CD14-positive monocyte (primary cell): Measurements from ENCODE around the gene TTC16. TPM values are rescaled to one million over a fixed set of nuclear protein-coding genes. Genes with fewer than 3 reads are reported as not detected.

Source experiments
- DNase-seq, 3 donors: peaks; one replicate each; pipeline ENCODE4 v3.0.0-alpha.2; 2011 to 2022
- H2AFZ ChIP-seq: 2 replicates; pipeline ENCODE4 v1.6.0; 2012; ENCODE audit warnings: mild to moderate bottlenecking, low read depth, low read length, inconsistent platforms; ENCODE audit not compliant: insufficient read depth, poor library complexity, severe bottlenecking
- H3K27ac ChIP-seq, 2 donors: 1 replicate in 1 of 2; 2 replicates in 1 of 2; pipeline ENCODE4 v1.5.1; 2012 to 2013; ENCODE audit warnings: low read length in 2 of 2, control low read depth in 1 of 2, inconsistent platforms in 1 of 2, low read depth in 1 of 2, mild to moderate bottlenecking in 1 of 2
- H3K27me3 ChIP-seq, 2 donors: one replicate each; pipeline versions ENCODE4 v1.6.0 to v1.6.1; 2011 to 2013; ENCODE audit warnings: low read length in 2 of 2; ENCODE audit not compliant: control insufficient read depth in 2 of 2, insufficient read depth in 2 of 2
- H3K36me3 ChIP-seq, 2 donors: replicated peaks in 1 of 2; 1 replicate in 1 of 2; 2 replicates in 1 of 2; pipeline versions ENCODE4 v1.5.1 to v1.6.1; 2012 to 2013; ENCODE audit warnings: low read length in 2 of 2, control low read depth in 1 of 2, inconsistent platforms in 1 of 2, mild to moderate bottlenecking in 1 of 2; ENCODE audit not compliant: insufficient read depth in 2 of 2, control insufficient read depth in 1 of 2
- H3K4me1 ChIP-seq, 2 donors: 1 replicate in 1 of 2; 2 replicates in 1 of 2; pipeline versions ENCODE4 v1.5.1 to v1.6.1; 2012 to 2013; ENCODE audit warnings: low read length in 2 of 2, control low read depth in 1 of 2, inconsistent platforms in 1 of 2, mild to moderate bottlenecking in 1 of 2, moderate library complexity in 1 of 2; ENCODE audit not compliant: insufficient read depth in 2 of 2, control insufficient read depth in 1 of 2
- H3K4me2 ChIP-seq: replicated peaks from 2 replicates; pipeline ENCODE3; 2012; ENCODE audit warnings: low read length, moderate library complexity, mild to moderate bottlenecking; ENCODE audit not compliant: poor library complexity, severe bottlenecking; ENCODE audit errors: extremely low read depth
- H3K4me3 ChIP-seq, 3 experiments: fragments of 200-600 bp in 1 of 3; sonication (generic) in 1 of 3; replicated peaks in 1 of 3; 1 replicate in 2 of 3; 2 replicates in 1 of 3; pipeline ENCODE4 v1.5.1; 2011 to 2013; ENCODE audit warnings: low read length in 3 of 3, mild to moderate bottlenecking in 3 of 3, control low read depth in 2 of 3, low read depth in 2 of 3, inconsistent platforms in 1 of 3, moderate library complexity in 1 of 3
- H3K79me2 ChIP-seq: 2 replicates; pipeline ENCODE4 v1.6.0; 2012; ENCODE audit warnings: mild to moderate bottlenecking, control low read depth, inconsistent platforms, low read length, moderate library complexity; ENCODE audit not compliant: insufficient read depth
- H3K9ac ChIP-seq: 2 replicates; pipeline ENCODE4 v1.6.0; 2017; ENCODE audit warnings: low read length, mild to moderate bottlenecking; ENCODE audit not compliant: insufficient read depth, poor library complexity, severe bottlenecking
- H3K9me3 ChIP-seq, 2 donors: replicated peaks in 1 of 2; 1 replicate in 1 of 2; 2 replicates in 1 of 2; pipeline versions ENCODE4 v1.5.1 to v1.6.1; 2012 to 2013; ENCODE audit warnings: low read length in 2 of 2, control low read depth in 1 of 2; ENCODE audit not compliant: control insufficient read depth in 1 of 2, insufficient read depth in 1 of 2
- H4K20me1 ChIP-seq: 2 replicates; pipeline ENCODE4 v1.6.0; 2012; ENCODE audit warnings: mild to moderate bottlenecking, low read length, control low read depth, moderate library complexity; ENCODE audit not compliant: insufficient read depth
- H3K27ac Mint-ChIP-seq, 7 donors: one replicate each; pipeline ENCODE4 v1.8.0; 2020; ENCODE audit warnings: mild to moderate bottlenecking in 7 of 7, mixed read lengths in 7 of 7, moderate library complexity in 6 of 7, inconsistent platforms in 2 of 7
- H3K27me3 Mint-ChIP-seq, 3 donors: one replicate each; pipeline ENCODE4 v1.8.0; 2021 to 2022; ENCODE audit warnings: low read depth in 3 of 3, mild to moderate bottlenecking in 3 of 3, mixed read lengths in 3 of 3, moderate library complexity in 3 of 3, inconsistent platforms in 1 of 3
- H3K36me3 Mint-ChIP-seq, 2 donors: one replicate each; pipeline ENCODE4 v1.8.0; 2020; ENCODE audit warnings: mixed read lengths in 2 of 2, inconsistent platforms in 1 of 2, mild to moderate bottlenecking in 1 of 2
- H3K4me1 Mint-ChIP-seq: one replicate; pipeline ENCODE4 v1.8.0; 2020; ENCODE audit warnings: mild to moderate bottlenecking, mixed read lengths
- H3K4me3 Mint-ChIP-seq, 2 donors: one replicate each; pipeline ENCODE4 v1.8.0; 2020; ENCODE audit warnings: mild to moderate bottlenecking in 2 of 2, mixed read lengths in 2 of 2, moderate library complexity in 1 of 2
- H3K9me3 Mint-ChIP-seq, 7 donors: one replicate each; pipeline ENCODE4 v1.8.0; 2020 to 2022; ENCODE audit warnings: mixed read lengths in 7 of 7, mild to moderate bottlenecking in 6 of 7, moderate library complexity in 6 of 7, inconsistent platforms in 2 of 7
- CTCF ChIP-seq: fragments of 200-600 bp; IDR thresholded peaks from one replicate; pipeline ENCODE4 v1.8.0; 2022; ENCODE audit warnings: antibody characterized with exemption, mild to moderate bottlenecking
- WGBS: methylation state at CpG from one replicate; pipeline ENCODE4 v1.1.5; 2013; ENCODE audit warnings: missing lambda C conversion rate; ENCODE audit not compliant: insufficient coverage; 5-methylcytosine and 5-hydroxymethylcytosine counted together
- intact Hi-C, 2 donors: fragments of 100-400 bp; cut with micrococcal nuclease; formaldehyde crosslinking; loops; one replicate each; pipeline versions ENCODE4 v1.15.0 to v1.15.1; 2023
- polyA plus RNA-seq, 3 donors: library from polyadenylated mRNA; depleted of rRNA in 1 of 3; unstranded in 2 of 3; stranded (reverse) in 1 of 3; fragments of 300-500 nt in 2 of 3; fragments of >200 nt in 1 of 3; fragmentation: Illumina TruSeq in 2 of 3; gene quantifications; 1 replicate in 2 of 3; 2 replicates in 1 of 3; pipeline ENCODE4 v1.2.3, GENCODE V29; 2012 to 2021

TTC16 gene
- polyA plus RNA-seq, 3 donors, result 0.04 TPM; not detected in 2

- H3K9me3 ChIP-seq, result no peaks in the 10 kb centered on the region
- H4K20me1 ChIP-seq, result no peaks in the 10 kb centered on the region
- H3K4me1 ChIP-seq, result peaks cover 7 to 8% of the 10 kb centered on the region in 2 donors
- H3K4me3 Mint-ChIP-seq, result no peak overlapping the region
- H3K27ac ChIP-seq, result peak overlapping the region in 1 of 2 donors; percentile 82
- peaks cover 16% of the 10 kb centered on the region for H3K4me1 Mint-ChIP-seq
- H3K9ac ChIP-seq, result no peak overlapping the region
- intact Hi-C loops, result no loop called here
- H3K27me3 Mint-ChIP-seq, result peaks cover 1 to 8% (median 3%) of the 10 kb centered on the region in 3 donors
- peaks cover 0 to 5% (median 2%) of the 10 kb centered on the region in 7 donors for H3K9me3 Mint-ChIP-seq
- peak overlapping the region; percentile 57 for H2AFZ ChIP-seq
- H3K27ac Mint-ChIP-seq, result peak overlapping the region; percentile 31 to 93 (median 90)
- no peak overlapping the region for H3K4me2 ChIP-seq
- no peak for DNase-seq
- TF ChIP-seq CTCF, result no peak
- H3K79me2 ChIP-seq, result no peaks in the 10 kb centered on the region
- no peaks in the 10 kb centered on the region for H3K36me3 ChIP-seq
- H3K27me3 ChIP-seq, result no peaks in the 10 kb centered on the region
- no peaks in the 10 kb centered on the region for H3K36me3 Mint-ChIP-seq
- 96% methylated on average over 2 of the region's 2 CpGs for WGBS
- no peak overlapping the region for H3K4me3 ChIP-seq
Observed at GRCh38 chr9:127700140-127700539, 15.7 kb upstream of the TTC16 start.

DNA sequence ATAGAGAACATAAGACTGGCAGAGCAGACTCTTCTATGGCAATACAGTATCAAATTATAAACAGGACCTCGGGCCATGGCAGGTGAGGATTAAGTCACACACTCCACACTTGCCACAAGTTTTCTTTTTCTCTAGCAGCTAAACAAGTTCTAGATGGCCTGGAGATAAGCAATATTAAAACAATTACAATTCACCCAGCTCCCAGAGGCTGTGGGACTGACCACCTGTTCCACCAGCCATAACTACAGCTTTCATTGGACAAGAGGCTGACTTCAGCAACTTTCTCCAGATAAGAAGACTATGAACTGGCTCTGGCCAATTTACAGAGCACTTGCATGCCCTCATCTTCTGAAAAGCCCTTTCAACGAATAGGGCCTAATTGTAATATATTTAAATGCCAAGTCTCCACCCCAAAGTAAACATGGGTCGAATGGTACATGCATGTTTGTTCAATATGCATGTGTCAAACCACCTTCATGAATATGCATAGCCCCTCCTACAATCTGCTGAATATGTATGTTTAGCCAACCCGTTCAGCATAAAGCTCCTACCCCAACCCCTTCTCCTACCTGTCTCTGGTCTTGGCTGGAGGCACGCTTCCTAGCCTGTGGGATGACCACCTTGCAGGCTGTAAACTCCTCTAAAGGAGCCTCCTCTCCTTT lies 15.2 kb upstream of the TTC16 start:
- H3K36me3 ChIP-seq, result no peaks in the 10 kb centered on the region
- peak overlapping the region in 1 of 2 donors; percentile 82 for H3K27ac ChIP-seq
- H3K4me1 ChIP-seq, result peaks cover 7 to 8% of the 10 kb centered on the region in 2 donors
- no peaks in the 10 kb centered on the region for H3K79me2 ChIP-seq
- Mint-ChIP-seq H3K36me3 (no peaks in the 10 kb centered on the region), H3K27me3 (peaks cover 1 to 8% (median 3%) of the 10 kb centered on the region in 3 donors), H3K27ac (peak overlapping the region in 5 of 7 donors; percentile 51 to 93 (median 90)), H3K4me3 (no peak overlapping the region), H3K4me1 (peaks cover 16% of the 10 kb centered on the region), H3K9me3 (peaks cover 0 to 5% (median 2%) of the 10 kb centered on the region in 7 donors)
- 100% methylated on average over 4 of the region's 5 CpGs for WGBS
- H2AFZ ChIP-seq, result peak overlapping the region; percentile 57
- H3K9me3 ChIP-seq, result no peaks in the 10 kb centered on the region
- H3K27me3 ChIP-seq, result no peaks in the 10 kb centered on the region
- DNase-seq, result no peak
- H3K9ac ChIP-seq, result no peak overlapping the region
- H4K20me1 ChIP-seq, result no peaks in the 10 kb centered on the region
- intact Hi-C loops, result no loop called here
- no peak for TF ChIP-seq CTCF
- no peak overlapping the region for H3K4me3 ChIP-seq
- H3K4me2 ChIP-seq, result no peak overlapping the region
